Right ventricle myocardium inferior (tissue), 1 donor: ENCODE results near the gene RRP1. TPM values are rescaled to one million over a fixed set of nuclear protein-coding genes. Genes with fewer than 3 reads are reported as not detected.

ENCODE experiments used
- ATAC-seq: fragments of 200-7000 bp; cut with Tn5 transposase; one replicate; pipeline ENCODE4 v1.9.1; 2020; ENCODE audit warnings: mild to moderate bottlenecking, moderate library complexity
- DNase-seq: peaks from one replicate; pipeline ENCODE4 v3.0.0; 2021; ENCODE audit errors: missing footprints
- intact Hi-C: fragments of 100-400 bp; cut with DNase I; formaldehyde crosslinking; loops from one replicate; pipeline ENCODE4 v1.11.0; 2022
- total RNA-seq: library from RNA; stranded (reverse); fragmentation: NEBNext Ultra II Directional; extraction: Animal tissue kit (Norgen Biotek cat#: 25700); gene quantifications from one replicate; pipeline ENCODE4 v1.2.1, GENCODE V29; 2021
- donor health status: DM: no; HTN: yes; CAD: no; lungs with severe emphysema.

RRP1 gene
- total RNA-seq, 1 donor from 2014 or later = 10.1 TPM

- DNase-seq (no peak), ATAC-seq (no peak)
- intact Hi-C loops = no loop called here
Measured at GRCh38 chr21:43755820-43756594, 33.4 kb upstream of the RRP1 start.

DNA sequence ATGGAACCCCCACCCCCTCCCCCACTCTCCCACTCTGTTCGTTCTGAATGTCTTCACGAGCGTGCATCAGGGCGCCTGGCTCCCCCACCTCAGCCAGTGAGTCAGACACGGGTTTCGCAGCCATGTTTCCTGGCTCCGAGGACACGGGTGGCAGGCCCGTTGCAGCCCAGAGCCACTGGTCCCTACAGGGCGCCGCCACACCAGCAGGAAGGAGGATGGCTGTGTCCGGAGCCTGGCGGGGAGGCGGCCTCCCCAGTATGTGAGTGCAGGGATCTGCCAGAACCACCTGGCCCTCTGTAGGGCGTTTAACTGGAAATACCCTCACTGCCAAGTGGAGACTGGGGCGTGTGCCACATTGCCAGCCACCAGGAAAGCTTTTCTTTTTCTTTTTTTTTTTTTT is 31.8 kb upstream of the RRP1 start:
- ATAC-seq = peak; percentile 12
- intact Hi-C loops = no loop called here
- DNase-seq = no peak

- no peak for DNase-seq
- intact Hi-C loops = no loop called here
- ATAC-seq = peak; percentile 68
Measured at GRCh38 chr21:43758111-43758641, 31.2 kb upstream of the RRP1 start.

GRCh38 chr21:43758811-43759210 is 30.6 kb upstream of the RRP1 start:
- ATAC-seq = no peak
- intact Hi-C loops = no loop called here
- no peak for DNase-seq

GRCh38 chr21:43759651-43760050 is 29.7 kb upstream of the RRP1 start:
- intact Hi-C loops = no loop called here
- ATAC-seq (no peak), DNase-seq (peak; percentile 59)

- intact Hi-C loops = no loop called here
- ATAC-seq = no peak
- peak; percentile 18 for DNase-seq
Measured at GRCh38 chr21:43760391-43760958, 28.9 kb upstream of the RRP1 start.

DNA sequence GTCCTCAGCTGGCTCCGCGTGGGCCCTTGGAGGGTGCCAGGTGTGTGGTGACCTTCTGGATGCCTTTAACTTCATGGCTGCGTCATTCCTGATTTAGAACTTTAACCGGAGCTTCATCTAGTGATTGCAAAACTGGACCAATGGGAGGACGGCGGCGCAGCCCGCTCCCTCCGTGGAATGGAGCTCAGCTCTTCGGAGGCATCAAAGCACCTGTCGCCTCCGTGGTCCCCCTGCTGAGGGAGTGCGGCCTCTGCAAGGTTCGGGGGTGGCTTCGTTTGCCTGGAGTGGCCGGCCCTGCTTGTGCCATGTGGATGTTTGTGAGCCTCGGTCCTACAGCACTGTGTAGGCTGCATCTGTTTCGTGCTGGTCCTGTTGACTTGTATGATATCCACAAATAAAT is 27.5 kb upstream of the RRP1 start:
- DNase-seq = peak; percentile 32
- intact Hi-C loops = no loop called here
- no peak for ATAC-seq

DNA sequence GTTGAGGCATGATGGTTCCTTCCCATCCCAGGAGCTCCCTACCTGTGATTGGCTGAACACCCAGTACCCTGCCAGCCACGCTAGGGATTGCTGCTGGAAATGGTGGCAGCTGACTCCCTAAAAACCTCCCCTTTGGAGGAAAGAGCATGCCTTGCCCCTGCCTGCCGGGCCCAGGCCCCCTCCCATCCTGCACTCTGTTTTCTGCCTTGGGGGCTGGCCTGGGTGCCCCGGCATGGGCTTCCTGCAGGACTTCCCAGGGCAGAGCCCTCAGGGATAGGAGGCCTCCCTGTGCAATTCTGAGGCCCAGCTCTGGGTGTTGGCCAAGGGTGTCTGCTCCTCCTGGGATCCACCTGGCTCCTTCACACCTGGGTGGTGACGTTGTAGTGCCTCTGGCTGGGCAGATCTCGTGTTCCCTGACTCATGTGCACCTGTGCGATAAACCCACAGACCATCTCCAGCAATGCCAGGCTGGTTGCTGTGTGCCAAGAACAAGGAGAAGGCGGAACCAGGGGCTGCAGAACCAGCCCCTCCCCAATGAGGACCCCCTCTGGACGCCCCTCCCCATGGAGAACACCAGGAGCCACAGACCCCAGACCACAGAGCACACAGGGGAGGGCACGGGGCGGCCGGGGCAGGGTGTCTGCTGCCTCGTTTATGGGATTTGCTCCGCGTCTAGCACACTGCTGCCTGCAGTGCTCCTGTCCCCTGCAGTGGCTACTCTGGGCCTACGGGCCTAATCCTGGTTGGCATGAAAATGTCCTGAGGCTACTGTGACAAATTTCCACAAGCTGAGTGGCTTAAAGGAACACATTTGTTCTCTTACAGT is 26.9 kb upstream of the RRP1 start:
- DNase-seq (peak; percentile 30), ATAC-seq (no peak)
- intact Hi-C loops = no loop called here

- DNase-seq (peak; percentile 45), ATAC-seq (no peak)
- intact Hi-C loops = no loop called here
Measured at GRCh38 chr21:43763901-43764523, 25.4 kb upstream of the RRP1 start.

DNA sequence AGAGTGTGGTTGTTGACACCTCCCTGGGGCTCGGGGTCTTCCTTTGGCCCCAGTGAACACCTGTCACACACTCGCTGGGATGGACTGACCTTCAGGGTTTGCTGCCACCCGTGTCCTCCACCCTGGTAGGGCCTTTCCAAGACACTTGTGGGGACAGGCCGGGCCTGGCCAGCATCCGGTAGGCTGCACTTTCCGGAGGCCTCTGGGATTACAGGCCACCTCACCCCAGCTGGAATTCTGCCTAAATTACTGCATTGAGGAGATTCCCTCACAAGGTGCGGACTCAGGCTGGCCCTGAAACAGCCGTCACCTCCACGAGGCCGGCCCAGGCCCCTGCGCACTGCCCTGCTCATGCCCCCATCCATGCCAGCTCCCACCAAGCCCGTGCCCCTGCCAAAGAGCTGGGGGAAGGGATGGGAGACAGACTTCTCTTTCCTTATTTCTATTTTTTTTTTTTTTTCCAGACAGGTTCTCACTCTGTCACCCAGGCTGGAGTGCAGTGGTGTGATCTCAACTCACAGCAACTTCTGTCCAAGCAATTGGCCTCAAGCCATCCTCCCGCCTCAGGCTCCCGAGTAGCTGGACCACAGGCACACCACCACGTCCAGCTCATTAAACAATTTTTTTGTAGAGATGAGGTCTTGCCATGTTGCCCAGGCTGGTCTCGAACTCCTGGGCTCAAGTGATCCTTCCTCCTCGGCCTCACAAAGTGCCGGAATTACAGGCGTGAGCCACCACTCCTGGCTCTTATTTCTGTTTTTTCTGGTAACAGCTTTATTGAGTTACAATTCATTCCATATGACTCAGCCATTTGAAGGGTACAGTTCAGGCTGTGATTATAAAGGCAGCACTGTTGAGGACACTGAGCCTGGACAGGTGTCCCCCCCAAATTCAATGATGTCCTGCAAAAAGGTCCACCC is 24.5 kb upstream of the RRP1 start:
- intact Hi-C loops = no loop called here
- ATAC-seq = no peak
- peak; percentile 61 for DNase-seq

GRCh38 chr21:43766734-43767497 is 22.5 kb upstream of the RRP1 start:
- peak; percentile 56 for DNase-seq
- intact Hi-C loops = no loop called here
- peak; percentile 9 for ATAC-seq

DNA sequence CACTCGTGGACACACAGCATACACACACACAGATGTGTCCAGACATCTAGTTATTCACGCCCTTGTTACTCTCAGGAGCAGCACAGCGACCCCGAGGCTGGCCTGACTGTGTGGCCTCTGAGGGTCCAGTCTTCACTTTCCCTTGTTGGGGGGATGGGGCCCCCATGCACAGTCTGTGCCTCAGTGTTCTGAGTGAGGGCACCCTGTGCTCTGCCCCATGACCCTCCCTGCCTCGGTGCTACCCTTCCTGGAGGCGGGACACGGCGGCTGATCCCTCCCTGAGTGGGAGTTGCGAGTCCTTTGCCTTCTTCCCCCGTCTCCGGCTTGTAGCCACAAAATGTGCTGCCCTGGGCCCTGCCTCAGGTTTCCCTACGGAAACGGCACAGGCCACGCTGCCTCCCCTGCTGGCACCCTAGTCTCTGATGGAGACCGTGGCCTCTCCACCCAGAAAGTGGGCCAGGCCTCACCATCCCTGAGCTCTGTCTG is 21.8 kb upstream of the RRP1 start:
- intact Hi-C loops = no loop called here
- ATAC-seq = no peak
- DNase-seq = peak; percentile 52

- ATAC-seq (peak; percentile 37), DNase-seq (peak; percentile 45)
- intact Hi-C loops = no loop called here
Measured at GRCh38 chr21:43767984-43768867, 21.2 kb upstream of the RRP1 start.

DNA sequence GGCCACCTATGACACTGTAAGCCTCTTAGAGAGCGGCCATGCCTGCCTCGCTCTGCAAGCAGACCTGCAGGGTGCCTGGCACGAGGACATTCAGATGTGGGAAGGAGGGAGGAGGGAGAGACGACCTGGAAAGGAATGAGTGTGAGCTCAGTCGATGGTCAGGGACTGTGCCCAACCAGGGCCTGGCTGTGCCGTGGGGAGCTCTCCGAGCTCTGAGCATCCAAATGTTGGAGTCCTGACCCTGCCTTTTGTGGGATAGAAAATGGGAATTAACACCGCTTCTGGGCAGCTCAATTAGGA is 20.6 kb upstream of the RRP1 start:
- DNase-seq = peak; percentile 28
- intact Hi-C loops = no loop called here
- ATAC-seq = no peak

- intact Hi-C loops = no loop called here
Measured at GRCh38 chr21:43769325-43769958, 19.9 kb upstream of the RRP1 start.

DNA sequence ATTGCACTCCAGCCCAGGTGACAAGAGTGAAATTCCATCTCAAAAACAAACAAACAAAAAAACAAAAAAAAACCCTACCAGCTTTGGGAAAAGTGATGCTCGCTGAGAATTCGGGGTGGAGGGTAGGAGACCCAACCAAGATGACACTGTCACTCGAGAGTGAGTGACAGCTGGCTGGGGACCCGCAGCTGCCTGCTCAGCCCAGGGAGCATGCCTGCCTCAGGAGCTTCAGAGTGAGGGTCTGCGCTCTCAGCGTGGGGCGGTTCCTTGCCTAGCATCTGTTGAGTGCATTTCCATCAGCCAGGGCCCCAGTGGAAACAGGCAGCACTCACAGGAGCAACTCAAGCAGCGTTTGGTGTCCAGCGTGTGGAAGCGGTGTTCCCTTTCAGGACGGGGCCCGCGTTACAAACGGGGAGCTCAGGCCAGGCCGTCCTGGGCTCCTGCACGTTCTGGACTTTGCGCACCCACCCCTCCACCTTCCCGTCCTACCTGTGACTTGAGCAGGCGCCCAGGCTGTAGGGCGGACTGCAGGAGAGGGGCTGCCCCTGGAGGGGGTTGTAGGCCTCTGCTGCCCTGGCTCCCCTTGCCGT is 19.2 kb upstream of the RRP1 start:
- DNase-seq (peak; percentile 26), ATAC-seq (no peak)
- intact Hi-C loops = no loop called here

More at GRCh38 chr21:43769325-43769958, 19.9 kb upstream of the RRP1 start:
- ATAC-seq (no peak), DNase-seq (peak; percentile 23)
